A549 (cell line): ENCODE data around the gene ARL11. TPM values are rescaled to one million over a fixed set of nuclear protein-coding genes. Genes with fewer than 3 reads are reported as not detected.
"Not testable (repeated sequence)": the region's sequence is repeated elsewhere in the genome, so short reads cannot be mapped to it uniquely, and the experiment has no call there.

Experiments
- ATAC-seq, 2 experiments: fragments of 200-7000 bp in 1 of 2; fragments of >200 bp in 1 of 2; cut with Nextera tagmentation in 1 of 2; cut with Tn5 transposase in 1 of 2; 3 replicates each; pipeline versions ENCODE4 v1.8.0 to v1.9.1; 2018 to 2020; ENCODE audit warnings: mild to moderate bottlenecking in 1 of 2, moderate library complexity in 1 of 2
- CTCF ChIA-PET: fragments of 300-600 bp; sonication (Branson Sonifier 250); formaldehyde crosslinking; extraction: SDS; loops from one replicate; lab custom pipeline; 2021; ENCODE audit warnings: antibody characterized with exemption, inconsistent platforms; lab: Yijun Ruan, JAX
- POLR2A ChIA-PET: fragments of 350-600 bp; formaldehyde crosslinking; extraction: SDS; loops from one replicate; lab custom pipeline; 2021; ENCODE audit warnings: antibody characterized with exemption, inconsistent platforms; lab: Yijun Ruan, JAX
- DNase-seq, 2 experiments: peaks; one replicate each; pipeline versions ENCODE4 v3.0.0 to v3.0.0-alpha.2; 2011 to 2016; ENCODE audit warnings: low read depth in 1 of 2, low spot score in 1 of 2
- FAIRE-seq: peaks from 2 replicates; lab custom pipeline; 2011; peaks lifted over from hg19 to GRCh38; lab: Jason Lieb, UNC
- H3K27ac ChIP-seq, 2 experiments: fragments of >200 bp; sonication (Bioruptor Twin); formaldehyde crosslinking; 3 replicates each; pipeline ENCODE4 v1.5.1; 2016 to 2017
- H3K4me1 ChIP-seq: fragments of >200 bp; sonication (Bioruptor Twin); formaldehyde crosslinking; 3 replicates; pipeline ENCODE4 v1.6.1; 2016
- H3K4me2 ChIP-seq: fragments of >200 bp; sonication (Bioruptor Twin); formaldehyde crosslinking; 3 replicates; pipeline ENCODE4 v1.6.1; 2016
- H3K4me3 ChIP-seq: fragments of >200 bp; sonication (Bioruptor Twin); formaldehyde crosslinking; 3 replicates; pipeline ENCODE4 v1.5.1; 2016
- H3K9me3 ChIP-seq: fragments of >200 bp; sonication (Bioruptor Twin); formaldehyde crosslinking; 3 replicates; pipeline ENCODE4 v1.6.1; 2016
- CBX2 ChIP-seq: fragments of 200-600 bp; sonication (generic); IDR thresholded peaks from 2 replicates; pipeline ENCODE4 v1.6.1; 2016; ENCODE audit warnings: low read depth, mild to moderate bottlenecking, borderline replicate concordance
- CHD2 ChIP-seq: fragments of 150-350 bp; IDR thresholded peaks from 2 replicates; pipeline ENCODE4 v1.6.1; 2014; ENCODE audit warnings: low read length; ENCODE audit not compliant: partially characterized antibody
- CHD4 ChIP-seq: fragments of 200-600 bp; sonication (generic); IDR thresholded peaks from 2 replicates; pipeline ENCODE4 v1.6.1; 2016; ENCODE audit warnings: antibody characterized with exemption, mild to moderate bottlenecking, borderline replicate concordance
- EHMT2 ChIP-seq: fragments of 200-600 bp; sonication (generic); IDR thresholded peaks from 2 replicates; pipeline ENCODE4 v1.6.1; 2016; ENCODE audit warnings: antibody characterized with exemption, low read depth, mild to moderate bottlenecking, moderate library complexity
- FOSL2 ChIP-seq, 2 experiments: fragments of 450-650 bp in 1 of 2; fragments of >200 bp in 1 of 2; sonication (Bioruptor Twin) in 1 of 2; formaldehyde crosslinking; IDR thresholded peaks; 2 replicates each; pipeline versions ENCODE4 v1.5.0 to v1.6.1; 2016 to 2020; ENCODE audit warnings: mild to moderate bottlenecking in 1 of 2, moderate library complexity in 1 of 2
- FOXS1 ChIP-seq: fragments of 250-450 bp; sonication (Bioruptor Pico); IDR thresholded peaks from 2 replicates; pipeline ENCODE4 v1.5.0; 2020; ENCODE audit warnings: mild to moderate bottlenecking, moderate library complexity
- MAFK ChIP-seq: fragments of 450-650 bp; IDR thresholded peaks from 2 replicates; pipeline ENCODE4 v1.6.1; 2014; ENCODE audit not compliant: partially characterized antibody
- MAZ ChIP-seq: fragments of 150-350 bp; IDR thresholded peaks from 2 replicates; pipeline ENCODE4 v1.6.1; 2014; ENCODE audit warnings: antibody characterized with exemption, low read depth, low read length, borderline replicate concordance
- MYC ChIP-seq: IDR thresholded peaks from 2 replicates; pipeline ENCODE4 v1.6.1; 2012; ENCODE audit warnings: mild to moderate bottlenecking, inconsistent platforms, low read length, improper control_type of control experiment, borderline replicate concordance
- RFX5 ChIP-seq: fragments of 450-650 bp; IDR thresholded peaks from 2 replicates; pipeline ENCODE4 v1.7.1; 2014; ENCODE audit warnings: antibody characterized with exemption, mild to moderate bottlenecking, moderate library complexity
- SREBF2 ChIP-seq: fragments of 450-650 bp; IDR thresholded peaks from 2 replicates; pipeline ENCODE4 v1.6.1; 2014; ENCODE audit warnings: mild to moderate bottlenecking, moderate library complexity
- WGBS: methylation state at CpG from one replicate; pipeline ENCODE4 v1.1.6; 2017; ENCODE audit errors: missing lambda C conversion rate; 5-methylcytosine and 5-hydroxymethylcytosine counted together
- polyA plus RNA-seq, 4 experiments: library from polyadenylated mRNA; depleted of rRNA in 3 of 4; stranded (reverse); fragments of >200 nt; fragmentation: RNase III in 1 of 4; extraction: RNeasy Plus Mini Kit Qiagen cat#74134 plus additional on column Dnase treatment in 1 of 4; gene quantifications; 2 replicates in 3 of 4; 3 replicates in 1 of 4; pipeline ENCODE4 v1.2.3, GENCODE V29; 2011 to 2017
- TF ChIP-seq, protein P1 (sequence below): fragments of >200 bp; sonication (Bioruptor Twin); formaldehyde crosslinking; IDR thresholded peaks from 2 replicates; pipeline ENCODE4 v1.6.1; 2016
- TF ChIP-seq, protein P2 (sequence below): fragments of 200-600 bp; sonication (generic); IDR thresholded peaks from 2 replicates; pipeline ENCODE4 v1.6.1; 2016; ENCODE audit warnings: antibody characterized with exemption, mild to moderate bottlenecking, moderate library complexity
- TF ChIP-seq, protein P3 (sequence below): fragments of 250-450 bp; sonication (Bioruptor Pico); IDR thresholded peaks from 2 replicates; pipeline ENCODE4 v1.5.0; 2020; ENCODE audit warnings: low read depth, mild to moderate bottlenecking, moderate library complexity
- TF ChIP-seq, protein P4 (sequence below): fragments of 450-650 bp; IDR thresholded peaks from 2 replicates; pipeline ENCODE4 v1.6.1; 2014; ENCODE audit warnings: antibody characterized with exemption

ARL11 gene
- polyA plus RNA-seq, 2 of the 4 experiments (the other 2 are of a cell fraction): not detected

DNA sequence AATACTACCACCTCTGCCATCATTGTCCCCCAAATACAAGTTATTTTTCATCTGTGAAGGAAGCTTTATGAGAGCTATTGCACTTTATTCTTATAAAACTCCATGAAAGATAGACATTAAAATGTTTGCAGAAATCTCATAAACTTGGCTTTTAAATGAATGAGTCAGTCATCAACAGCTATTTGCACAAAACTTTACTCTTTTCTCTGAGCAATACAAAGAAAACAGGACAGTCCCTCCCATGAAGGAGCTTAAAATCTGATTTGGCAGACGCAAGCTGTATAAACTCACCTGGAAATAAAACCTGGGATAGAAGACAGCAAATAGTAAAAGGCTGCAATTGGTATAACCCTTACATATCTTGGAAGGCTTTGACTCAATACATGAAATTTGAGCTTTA, 26.3 kb upstream of the ARL11 start:
- TF ChIP-seq FOXS1 (CRISPR knock-in tag) (no peak), CBX2 (no peak), CHD2 (no peak), FOSL2 (IDR thresholded peaks at IDR 0.05) (no peak), FOSL2 (CRISPR knock-in tag; IDR thresholded peaks at IDR 0.05) (no peak), MAZ (no peak), EHMT2 (no peak), CHD4 (no peak)
- TF ChIP-seq, protein P1, sequence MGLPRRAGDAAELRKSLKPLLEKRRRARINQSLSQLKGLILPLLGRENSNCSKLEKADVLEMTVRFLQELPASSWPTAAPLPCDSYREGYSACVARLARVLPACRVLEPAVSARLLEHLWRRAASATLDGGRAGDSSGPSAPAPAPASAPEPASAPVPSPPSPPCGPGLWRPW: no peak
- TF ChIP-seq, protein P2, sequence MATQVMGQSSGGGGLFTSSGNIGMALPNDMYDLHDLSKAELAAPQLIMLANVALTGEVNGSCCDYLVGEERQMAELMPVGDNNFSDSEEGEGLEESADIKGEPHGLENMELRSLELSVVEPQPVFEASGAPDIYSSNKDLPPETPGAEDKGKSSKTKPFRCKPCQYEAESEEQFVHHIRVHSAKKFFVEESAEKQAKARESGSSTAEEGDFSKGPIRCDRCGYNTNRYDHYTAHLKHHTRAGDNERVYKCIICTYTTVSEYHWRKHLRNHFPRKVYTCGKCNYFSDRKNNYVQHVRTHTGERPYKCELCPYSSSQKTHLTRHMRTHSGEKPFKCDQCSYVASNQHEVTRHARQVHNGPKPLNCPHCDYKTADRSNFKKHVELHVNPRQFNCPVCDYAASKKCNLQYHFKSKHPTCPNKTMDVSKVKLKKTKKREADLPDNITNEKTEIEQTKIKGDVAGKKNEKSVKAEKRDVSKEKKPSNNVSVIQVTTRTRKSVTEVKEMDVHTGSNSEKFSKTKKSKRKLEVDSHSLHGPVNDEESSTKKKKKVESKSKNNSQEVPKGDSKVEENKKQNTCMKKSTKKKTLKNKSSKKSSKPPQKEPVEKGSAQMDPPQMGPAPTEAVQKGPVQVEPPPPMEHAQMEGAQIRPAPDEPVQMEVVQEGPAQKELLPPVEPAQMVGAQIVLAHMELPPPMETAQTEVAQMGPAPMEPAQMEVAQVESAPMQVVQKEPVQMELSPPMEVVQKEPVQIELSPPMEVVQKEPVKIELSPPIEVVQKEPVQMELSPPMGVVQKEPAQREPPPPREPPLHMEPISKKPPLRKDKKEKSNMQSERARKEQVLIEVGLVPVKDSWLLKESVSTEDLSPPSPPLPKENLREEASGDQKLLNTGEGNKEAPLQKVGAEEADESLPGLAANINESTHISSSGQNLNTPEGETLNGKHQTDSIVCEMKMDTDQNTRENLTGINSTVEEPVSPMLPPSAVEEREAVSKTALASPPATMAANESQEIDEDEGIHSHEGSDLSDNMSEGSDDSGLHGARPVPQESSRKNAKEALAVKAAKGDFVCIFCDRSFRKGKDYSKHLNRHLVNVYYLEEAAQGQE: no peak
- TF ChIP-seq, protein P3, sequence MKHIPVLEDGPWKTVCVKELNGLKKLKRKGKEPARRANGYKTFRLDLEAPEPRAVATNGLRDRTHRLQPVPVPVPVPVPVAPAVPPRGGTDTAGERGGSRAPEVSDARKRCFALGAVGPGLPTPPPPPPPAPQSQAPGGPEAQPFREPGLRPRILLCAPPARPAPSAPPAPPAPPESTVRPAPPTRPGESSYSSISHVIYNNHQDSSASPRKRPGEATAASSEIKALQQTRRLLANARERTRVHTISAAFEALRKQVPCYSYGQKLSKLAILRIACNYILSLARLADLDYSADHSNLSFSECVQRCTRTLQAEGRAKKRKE (CRISPR knock-in tag): no peak
- TF ChIP-seq, all 56 proteins: peak for 0
- Histone ChIP-seq H3K27ac (no peak overlapping the region), H3K9me3 (no peaks in the 10 kb centered on the region), H3K4me3 (no peak overlapping the region), H3K4me1 (no peaks in the 10 kb centered on the region), H3K4me2 (no peak overlapping the region)
- ChIA-PET CTCF (interaction anchor here (1.1 to 1.3 kb wide), 2 partner anchors 11 to 301 kb away, joined by 3 to 4 read pairs; no protein-coding TSS in a partner anchor), POLR2A (no interaction called here)
- WGBS: 68% methylated on average over 1 of the region's 1 CpG
- ATAC-seq (no peak), DNase-seq (no peak), FAIRE-seq (no peak)

DNA sequence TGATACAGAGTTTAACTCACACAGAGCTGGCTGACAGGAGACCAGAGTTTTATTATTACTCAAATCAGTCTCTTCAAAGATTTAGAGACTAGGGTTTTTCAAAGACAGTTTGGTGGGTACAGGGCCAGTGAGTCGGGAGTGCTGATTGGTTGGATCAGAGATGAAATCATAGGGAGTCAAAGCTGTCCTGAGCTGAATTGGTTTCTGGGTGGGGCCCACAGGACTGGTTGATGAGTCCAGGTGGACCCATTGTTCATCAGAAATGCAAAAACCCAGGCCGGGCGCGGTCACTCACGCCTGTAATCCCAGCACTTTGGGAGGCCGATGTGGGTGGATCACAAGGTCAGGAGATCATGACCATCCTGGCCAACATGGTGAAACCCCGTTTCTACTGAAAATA, 25.7 kb upstream of the ARL11 start:
- CTCF ChIA-PET: interaction anchor here (1.1 kb wide), 1 partner anchor 302 kb away, joined by 4 read pairs; no protein-coding TSS in a partner anchor
- POLR2A ChIA-PET, ATAC-seq, H3K4me3 ChIP-seq, H3K27ac ChIP-seq, H3K9me3 ChIP-seq, H3K4me1 ChIP-seq, H3K4me2 ChIP-seq, DNase-seq, FAIRE-seq: not testable (repeated sequence)
- 97% methylated on average over 7 of the region's 7 CpGs for WGBS

DNA sequence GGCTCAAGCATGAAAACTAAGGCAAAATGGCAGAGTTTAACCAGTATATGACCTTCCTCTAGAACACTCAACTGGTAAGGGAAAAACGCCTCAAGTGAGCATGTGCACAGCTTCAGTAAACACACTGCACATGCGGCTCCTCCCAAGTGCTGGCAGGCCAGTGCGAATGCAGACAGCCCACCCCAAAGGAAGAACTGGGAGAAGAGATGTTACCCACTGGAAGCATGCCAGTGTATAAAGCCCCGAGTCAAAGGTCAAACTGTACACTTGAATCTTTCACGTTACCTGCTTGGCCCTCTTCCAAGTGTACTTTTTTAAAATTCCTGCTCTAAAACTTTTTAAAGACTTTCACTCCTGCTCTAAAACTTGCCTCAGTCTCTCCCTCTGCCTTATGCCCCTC, 23.7 kb upstream of the ARL11 start:
- WGBS: 34% methylated on average over 5 of the region's 5 CpGs
- FAIRE-seq (no peak), DNase-seq (no peak), ATAC-seq (no peak)
- TF ChIP-seq MYC (no peak), SREBF2 (no peak), RFX5 (no peak), MAFK (no peak)
- TF ChIP-seq, protein P3 (CRISPR knock-in tag): no peak
- TF ChIP-seq, protein P4, sequence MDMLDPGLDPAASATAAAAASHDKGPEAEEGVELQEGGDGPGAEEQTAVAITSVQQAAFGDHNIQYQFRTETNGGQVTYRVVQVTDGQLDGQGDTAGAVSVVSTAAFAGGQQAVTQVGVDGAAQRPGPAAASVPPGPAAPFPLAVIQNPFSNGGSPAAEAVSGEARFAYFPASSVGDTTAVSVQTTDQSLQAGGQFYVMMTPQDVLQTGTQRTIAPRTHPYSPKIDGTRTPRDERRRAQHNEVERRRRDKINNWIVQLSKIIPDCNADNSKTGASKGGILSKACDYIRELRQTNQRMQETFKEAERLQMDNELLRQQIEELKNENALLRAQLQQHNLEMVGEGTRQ: no peak
- ChIA-PET POLR2A (no interaction called here), CTCF (interaction anchor here (5.2 kb wide), 1 partner anchor 303 kb away, joined by 45 read pairs; no protein-coding TSS in a partner anchor)
- Histone ChIP-seq H3K4me3 (no peak overlapping the region), H3K4me2 (no peak overlapping the region), H3K4me1 (no peaks in the 10 kb centered on the region), H3K27ac (no peak overlapping the region), H3K9me3 (no peaks in the 10 kb centered on the region)
